Neutrophil (primary cell): ENCODE data around the gene HDAC3.

ENCODE experiments used
- H3K27ac ChIP-seq: fragments of 200-600 bp; sonication (generic); 2 replicates; pipeline ENCODE4 v1.5.1; 2016; ENCODE audit warnings: mild to moderate bottlenecking, moderate library complexity
- H3K27me3 ChIP-seq: fragments of 200-600 bp; sonication (generic); 2 replicates; pipeline ENCODE4 v1.6.0; 2016; ENCODE audit warnings: mild to moderate bottlenecking
- H3K36me3 ChIP-seq: fragments of 200-600 bp; sonication (generic); 2 replicates; pipeline ENCODE4 v1.5.1; 2017
- H3K4me1 ChIP-seq, 2 experiments: fragments of 200-600 bp in 1 of 2; sonication (generic) in 1 of 2; 1 replicate in 1 of 2; 2 replicates in 1 of 2; pipeline versions ENCODE4 v1.5.1 to v1.6.1; 2013 to 2016; ENCODE audit warnings: low read depth in 1 of 2, low read length in 1 of 2, mild to moderate bottlenecking in 1 of 2, moderate library complexity in 1 of 2; ENCODE audit not compliant: control insufficient read depth in 1 of 2, insufficient read depth in 1 of 2
- H3K4me3 ChIP-seq, 2 experiments: fragments of 200-600 bp in 1 of 2; sonication (generic) in 1 of 2; 1 replicate in 1 of 2; 2 replicates in 1 of 2; pipeline ENCODE4 v1.5.1; 2013 to 2016; ENCODE audit warnings: low read depth in 1 of 2, low read length in 1 of 2, mild to moderate bottlenecking in 1 of 2, moderate library complexity in 1 of 2
- H3K9me3 ChIP-seq: fragments of 200-600 bp; sonication (generic); 2 replicates; pipeline ENCODE4 v1.5.1; 2016
- CTCF ChIP-seq: fragments of 200-600 bp; sonication (generic); IDR thresholded peaks from 2 replicates; pipeline ENCODE4 v1.5.1; 2016; ENCODE audit warnings: antibody characterized with exemption

Gene HDAC3

GRCh38 chr5:141638771-141639170 is 2.1 kb upstream of the HDAC3 start:
- peaks cover 42% of the 10 kb centered on the region for H3K36me3 ChIP-seq
- H3K4me3 ChIP-seq: no peak overlapping the region
- no peaks in the 10 kb centered on the region for H3K9me3 ChIP-seq
- H3K27ac ChIP-seq: no peak overlapping the region
- peaks cover 29 to 30% of the 10 kb centered on the region in 2 experiments for H3K4me1 ChIP-seq
- H3K27me3 ChIP-seq: peaks cover 15% of the 10 kb centered on the region
- no peak for TF ChIP-seq CTCF

- peaks cover 34% of the 10 kb centered on the region for H3K36me3 ChIP-seq
- peak overlapping the region; percentile 73 for H3K27ac ChIP-seq
- TF ChIP-seq CTCF: peak; percentile 70
- peaks cover 25 to 27% of the 10 kb centered on the region in 2 experiments for H3K4me1 ChIP-seq
- H3K27me3 ChIP-seq: peaks cover 15% of the 10 kb centered on the region
- peak overlapping the region; percentile 81 to 99 for H3K4me3 ChIP-seq
- no peaks in the 10 kb centered on the region for H3K9me3 ChIP-seq
Measured at GRCh38 chr5:141637767-141638419, 1.2 kb upstream of the HDAC3 start.

DNA sequence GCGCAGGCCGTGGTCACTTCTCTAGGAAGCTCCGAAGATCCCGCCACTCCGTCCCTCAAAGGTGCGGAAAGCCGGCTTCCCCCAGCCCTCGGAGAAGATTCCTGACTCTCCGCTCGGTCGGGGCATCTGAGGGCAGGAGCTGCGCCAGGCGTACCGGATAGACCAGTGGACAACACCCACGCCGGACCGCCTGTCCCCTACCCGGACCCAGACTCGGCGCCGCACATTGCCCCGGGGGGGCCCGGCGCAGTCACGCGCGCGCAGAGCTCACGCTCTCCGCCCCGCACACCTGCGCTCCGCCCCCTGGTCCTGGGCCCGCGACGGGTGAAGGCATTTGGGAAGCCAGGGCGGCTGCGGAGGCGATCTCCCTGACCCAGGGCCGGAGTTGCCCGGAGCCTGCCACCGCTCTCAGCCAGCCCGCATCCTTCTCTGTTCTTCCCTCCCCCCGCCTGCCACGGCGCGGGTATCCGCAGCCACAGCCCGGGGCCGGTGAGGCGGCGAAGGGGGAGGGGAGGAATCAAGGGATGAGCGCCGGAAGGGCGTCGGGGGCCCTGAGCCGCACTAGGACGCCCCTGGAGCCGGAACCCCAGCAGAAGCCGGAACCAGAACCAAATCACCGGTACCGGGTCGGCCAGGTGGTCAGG is 596 bp upstream of the HDAC3 start:
- Histone ChIP-seq H3K9me3 (no peaks in the 10 kb centered on the region), H3K36me3 (peaks cover 34% of the 10 kb centered on the region), H3K27me3 (peaks cover 15% of the 10 kb centered on the region), H3K4me3 (peak overlapping the region; percentile 81 to 99), H3K27ac (peak overlapping the region; percentile 73), H3K4me1 (peaks cover 25 to 27% of the 10 kb centered on the region in 2 experiments)
- TF ChIP-seq CTCF: no peak

DNA sequence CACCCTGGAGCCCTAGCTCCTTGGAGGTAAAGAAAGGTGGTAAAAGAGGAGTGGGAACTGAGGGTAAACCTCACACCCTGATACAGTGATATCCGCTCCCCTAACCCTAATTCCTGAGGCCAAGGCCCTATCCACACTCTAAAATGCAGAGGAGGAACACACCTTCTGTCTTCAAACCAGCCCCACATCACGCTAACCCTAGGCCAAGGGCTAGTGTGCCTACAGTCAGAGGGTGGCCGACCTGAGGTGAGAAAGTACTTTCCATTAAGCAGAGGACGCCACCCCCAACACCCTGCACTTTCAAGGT is 590 bp downstream of the HDAC3 start:
- H3K4me1 ChIP-seq: peaks cover 25 to 27% of the 10 kb centered on the region in 2 experiments
- H3K4me3 ChIP-seq: peak overlapping the region; percentile 81 to 99
- H3K27ac ChIP-seq: peak overlapping the region; percentile 73
- H3K36me3 ChIP-seq: peaks cover 22% of the 10 kb centered on the region
- H3K27me3 ChIP-seq: peaks cover 15% of the 10 kb centered on the region
- TF ChIP-seq CTCF: no peak
- no peaks in the 10 kb centered on the region for H3K9me3 ChIP-seq

DNA sequence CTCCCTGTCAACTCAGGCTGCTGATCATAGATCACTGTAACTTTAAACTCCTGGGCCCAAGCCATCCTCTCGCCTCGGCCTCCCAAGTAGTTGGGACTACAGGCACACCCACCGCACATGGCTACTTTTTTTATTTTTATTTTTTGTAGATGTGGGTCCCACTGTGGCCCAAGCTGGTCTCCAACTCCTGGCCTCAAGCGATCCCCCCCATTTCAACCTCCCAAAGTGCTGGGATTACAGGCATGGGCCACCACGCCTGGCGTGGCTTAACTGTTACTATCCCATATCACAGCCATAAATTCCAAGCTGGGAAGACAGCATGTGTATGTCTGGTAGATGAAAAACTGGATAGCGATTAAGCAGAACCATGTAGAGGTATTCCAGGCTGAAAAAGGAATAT is 1.0 kb downstream of the HDAC3 start:
- H3K9me3 ChIP-seq: no peaks in the 10 kb centered on the region
- H3K4me1 ChIP-seq: peaks cover 25 to 27% of the 10 kb centered on the region in 2 experiments
- no peak for TF ChIP-seq CTCF
- H3K27me3 ChIP-seq: peaks cover 15% of the 10 kb centered on the region
- peak overlapping the region; percentile 81 to 99 for H3K4me3 ChIP-seq
- H3K27ac ChIP-seq: no peak overlapping the region
- peaks cover 18% of the 10 kb centered on the region for H3K36me3 ChIP-seq
